ENCODE measurements around the gene MAP2K2.

Gene MAP2K2

GRCh38 chr19:4097501-4097900 lies 26.4 kb downstream of the MAP2K2 start:
- no peak for DNase-seq

GRCh38 chr19:4096049-4096892 lies 27.7 kb downstream of the MAP2K2 start:
- no peak for DNase-seq

DNA sequence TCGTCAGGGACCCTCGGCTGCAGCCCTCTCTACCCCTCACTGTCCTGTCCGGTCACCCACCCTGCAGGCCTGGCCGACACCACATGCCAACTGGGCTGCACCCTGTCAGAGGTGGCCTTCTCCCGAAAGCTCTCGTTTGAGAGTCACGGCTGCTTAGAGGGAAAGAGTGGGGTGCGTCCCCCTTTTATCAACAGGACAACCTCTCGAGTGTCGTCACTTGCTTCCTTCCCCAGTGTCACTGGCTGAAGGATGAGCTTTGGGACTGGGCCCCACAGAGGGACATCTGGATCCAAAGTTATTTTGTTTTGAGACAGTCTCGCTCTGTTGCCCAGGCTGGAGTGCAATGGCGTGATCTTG lies 28.5 kb downstream of the MAP2K2 start:
- no peak for DNase-seq

DNA sequence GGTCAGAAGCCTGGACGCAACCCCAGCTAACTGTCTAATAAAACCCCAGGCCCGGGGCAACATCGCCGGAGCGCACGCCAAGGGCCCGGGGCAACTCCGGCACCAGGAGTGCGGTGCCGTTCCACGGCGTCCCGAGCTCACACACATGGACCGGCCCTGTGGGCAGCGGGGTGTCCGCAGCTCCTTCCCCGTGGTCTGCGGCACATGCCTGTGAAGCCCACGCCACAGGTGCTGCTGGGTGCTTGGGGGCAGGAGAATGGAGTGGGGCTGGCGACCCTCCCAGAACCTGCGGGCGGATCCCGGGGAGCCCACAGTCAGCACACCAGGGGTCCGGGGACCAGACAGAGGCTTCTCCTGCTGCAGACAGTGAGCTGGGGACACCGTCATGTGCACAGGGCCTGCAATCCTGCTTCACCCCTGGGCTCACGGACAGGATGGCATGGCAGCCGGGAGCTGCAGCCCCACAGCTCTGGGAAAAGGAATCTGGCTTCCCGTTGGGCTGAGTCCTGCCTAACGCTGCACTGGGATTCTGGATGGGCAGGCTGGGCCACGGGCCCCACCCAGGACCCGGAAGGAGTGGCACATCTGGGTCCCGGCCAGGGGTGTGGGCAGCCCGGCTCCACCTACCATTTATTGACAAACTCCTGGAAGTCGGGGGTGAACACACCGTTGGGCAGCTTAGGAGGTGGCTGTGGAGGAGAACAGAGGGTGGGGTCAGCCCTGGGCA lies 29.0 kb downstream of the MAP2K2 start:
- no peak for DNase-seq

DNA sequence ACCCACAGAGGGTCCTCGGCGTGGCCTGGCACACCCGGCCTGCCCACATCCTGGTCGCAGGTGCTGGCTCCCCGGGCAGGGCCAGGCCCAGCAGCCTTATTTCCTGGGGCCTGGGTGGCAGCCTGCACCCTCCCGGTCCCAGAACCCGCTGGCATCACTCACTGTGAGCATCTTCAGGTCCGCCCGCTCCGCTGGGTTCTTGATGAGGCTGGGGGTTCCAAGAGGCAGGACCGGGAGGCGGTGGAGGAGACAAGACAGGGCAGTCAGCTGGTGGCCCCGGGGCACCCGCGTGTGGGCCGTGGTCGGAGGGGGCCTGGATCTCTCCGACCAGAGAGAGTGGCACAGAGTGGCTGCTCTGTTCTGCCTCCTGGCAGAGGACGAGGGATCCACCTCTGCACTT lies 29.6 kb downstream of the MAP2K2 start:
- DNase-seq: no peak

- DNase-seq: no peak
Observed at GRCh38 chr19:4093643-4094175, 30.2 kb downstream of the MAP2K2 start.

- no peak for DNase-seq
Observed at GRCh38 chr19:4090356-4091220, 33.3 kb downstream of the MAP2K2 start.

DNA sequence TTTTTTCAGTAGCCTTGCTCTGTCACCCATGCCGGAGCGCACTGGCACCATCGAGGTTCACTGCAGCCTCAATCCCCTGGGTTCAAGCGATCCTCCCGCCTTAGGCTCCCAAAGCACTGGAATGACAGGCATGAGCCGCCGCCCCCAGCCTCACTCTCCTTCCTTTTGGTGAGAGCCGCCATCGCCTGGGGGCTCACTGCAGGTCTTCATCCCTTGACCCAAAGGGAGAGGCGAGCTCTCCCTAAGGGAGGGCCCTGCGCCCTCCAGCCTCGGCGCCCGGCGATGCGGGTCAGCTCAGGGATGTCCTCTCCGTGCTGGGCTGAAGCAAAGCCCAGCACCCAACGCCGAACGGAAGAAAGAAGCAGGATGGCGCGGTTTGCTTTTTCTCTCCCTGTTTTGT lies 34.0 kb downstream of the MAP2K2 start:
- DNase-seq: no peak

GRCh38 chr19:4089400-4089908 lies 34.5 kb downstream of the MAP2K2 start:
- no peak for DNase-seq

- DNase-seq: no peak
Observed at GRCh38 chr19:4088975-4089374, 34.9 kb downstream of the MAP2K2 start.

DNA sequence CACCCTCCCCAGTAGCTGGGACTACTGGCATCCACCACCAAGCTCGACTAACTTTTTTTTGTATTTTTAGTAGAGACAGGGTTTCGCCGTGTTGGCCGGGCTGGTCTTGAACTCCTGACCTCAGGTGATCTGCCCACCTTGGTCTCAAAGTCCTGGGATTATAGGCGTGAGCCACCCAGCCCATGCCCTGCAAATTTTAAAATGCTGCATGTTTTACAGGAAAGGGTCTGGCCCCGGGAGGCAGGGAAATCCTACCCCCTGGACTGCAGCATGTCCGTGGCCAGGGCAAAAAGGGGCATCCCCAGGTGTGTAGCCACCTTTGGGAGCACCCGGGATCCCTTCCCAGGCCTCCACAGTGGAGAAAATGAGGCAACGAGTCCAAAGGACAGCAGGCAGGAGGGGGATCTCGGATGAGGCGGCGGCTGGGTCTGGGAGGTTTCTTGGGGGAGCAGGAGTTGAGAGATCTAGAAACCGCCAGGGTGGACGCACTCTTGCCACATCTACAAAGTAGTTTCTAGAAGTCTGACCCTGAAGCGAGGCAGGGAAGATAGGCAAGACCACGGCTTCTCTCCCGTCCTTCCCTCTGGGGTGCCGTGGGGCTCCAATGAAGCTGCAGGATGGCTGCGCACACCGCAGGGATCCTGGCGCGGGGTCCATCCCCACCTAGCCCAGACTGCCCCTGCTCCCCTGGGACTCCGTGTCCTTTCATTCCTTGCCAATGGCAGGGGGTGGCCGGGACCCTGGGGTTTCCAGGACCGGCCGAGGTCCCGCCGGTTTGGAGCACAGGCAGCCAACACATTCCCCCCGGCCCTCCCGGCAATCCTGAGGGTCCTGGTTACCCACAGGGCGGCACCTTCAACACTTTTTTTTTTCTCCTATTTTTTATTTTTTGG lies 35.9 kb downstream of the MAP2K2 start:
- no peak for DNase-seq

- DNase-seq: no peak
Observed at GRCh38 chr19:4086411-4086867, 37.5 kb downstream of the MAP2K2 start.

GRCh38 chr19:4084547-4084877 lies 39.4 kb downstream of the MAP2K2 start:
- DNase-seq: no peak

DNA sequence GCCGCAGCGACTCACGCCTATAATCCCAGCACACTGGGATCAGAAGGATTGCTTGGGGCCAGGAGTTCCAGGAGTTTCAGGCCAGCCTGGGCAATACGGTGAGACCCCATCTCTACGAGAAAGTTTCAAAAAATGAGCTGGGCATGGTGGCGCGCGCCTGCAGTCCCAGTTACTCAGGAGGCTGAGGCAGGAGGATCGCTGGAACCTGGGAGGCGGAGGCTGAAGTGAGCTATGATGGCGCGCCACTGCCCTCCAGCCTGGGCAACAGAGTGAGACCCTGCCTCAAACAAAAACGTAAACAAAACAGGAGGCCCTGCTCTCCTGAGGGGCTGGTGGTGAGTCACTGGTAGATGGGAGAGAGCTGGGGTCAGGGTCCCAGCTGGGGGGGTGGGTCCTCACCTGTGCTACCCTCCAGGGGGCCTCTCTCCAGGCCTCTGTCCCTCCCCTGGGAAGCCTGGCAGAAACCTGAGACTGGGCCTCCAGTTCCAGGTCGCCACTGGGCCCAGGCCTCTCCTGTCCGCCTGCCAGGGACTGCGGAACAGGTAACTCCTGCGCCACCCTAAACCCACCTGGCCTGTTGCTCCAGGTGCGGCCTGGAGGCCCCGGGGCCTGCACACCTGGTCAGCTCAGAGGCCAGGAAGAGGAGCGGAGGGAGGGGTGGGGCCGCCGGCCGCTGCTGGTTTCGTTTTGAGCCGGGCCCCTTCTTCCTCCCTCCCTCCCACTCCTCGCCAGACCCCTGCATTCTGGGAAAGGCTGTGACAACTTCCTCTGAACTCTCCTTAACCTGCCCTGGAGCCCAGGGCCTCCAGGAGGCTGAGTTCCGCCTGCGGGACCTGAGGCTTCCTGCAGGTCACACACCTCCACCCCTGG lies 40.0 kb downstream of the MAP2K2 start:
- no peak for DNase-seq

DNA sequence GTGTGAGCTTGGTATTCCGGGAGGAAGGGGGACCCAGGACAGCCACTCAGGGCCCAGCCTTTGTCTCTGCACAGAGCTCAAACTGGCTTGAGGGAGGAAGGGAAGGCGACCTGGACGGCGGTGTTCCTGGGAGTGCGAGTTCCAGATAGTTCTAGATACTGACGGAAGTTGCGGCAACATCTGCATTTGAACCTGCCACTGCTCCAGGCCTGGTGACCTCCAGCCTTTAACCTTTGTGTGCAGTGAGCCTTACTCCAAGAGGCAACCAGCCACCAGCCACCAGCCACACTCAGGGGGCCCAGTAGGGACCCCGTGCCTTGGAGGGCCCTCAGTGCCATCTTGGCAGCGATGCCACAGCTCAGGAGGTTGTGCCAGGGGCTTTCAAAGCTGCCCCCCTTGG lies 41.8 kb downstream of the MAP2K2 start:
- DNase-seq: no peak

DNA sequence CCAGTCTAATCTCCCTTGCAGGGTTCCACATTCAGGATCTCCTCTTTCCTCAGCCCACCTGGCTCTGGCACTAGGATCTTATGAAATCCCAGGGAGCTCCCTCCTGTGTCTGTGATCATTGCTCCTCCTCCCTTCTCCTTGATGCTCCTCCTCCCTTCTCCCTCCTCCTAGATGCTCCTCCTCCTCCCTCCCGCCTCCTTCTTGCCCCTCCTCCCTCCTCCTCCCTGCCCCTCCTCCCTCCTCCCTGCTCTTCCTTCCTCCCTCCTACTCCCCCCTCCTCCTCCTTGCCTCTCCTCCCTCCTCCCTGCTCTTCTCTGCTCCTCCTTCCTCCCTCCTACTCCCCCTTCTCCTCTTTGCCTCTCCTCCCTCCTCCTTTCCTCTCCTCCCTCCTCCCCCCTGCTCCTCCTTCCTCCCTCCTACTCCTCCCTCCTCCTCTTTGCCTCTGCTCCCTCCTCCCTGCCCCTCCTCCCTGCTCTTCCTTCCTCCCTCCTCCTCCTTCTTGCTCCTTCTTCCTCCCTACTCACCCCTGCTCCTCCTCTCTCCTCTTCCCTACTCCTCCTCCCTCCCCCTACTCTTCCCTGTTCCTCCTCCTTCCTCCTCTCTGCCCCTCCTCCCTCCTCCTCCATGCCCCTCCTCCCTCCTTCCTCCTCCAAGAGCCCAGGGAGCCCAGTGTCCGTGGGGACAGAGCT lies 42.3 kb downstream of the MAP2K2 start:
- no peak for DNase-seq

DNA sequence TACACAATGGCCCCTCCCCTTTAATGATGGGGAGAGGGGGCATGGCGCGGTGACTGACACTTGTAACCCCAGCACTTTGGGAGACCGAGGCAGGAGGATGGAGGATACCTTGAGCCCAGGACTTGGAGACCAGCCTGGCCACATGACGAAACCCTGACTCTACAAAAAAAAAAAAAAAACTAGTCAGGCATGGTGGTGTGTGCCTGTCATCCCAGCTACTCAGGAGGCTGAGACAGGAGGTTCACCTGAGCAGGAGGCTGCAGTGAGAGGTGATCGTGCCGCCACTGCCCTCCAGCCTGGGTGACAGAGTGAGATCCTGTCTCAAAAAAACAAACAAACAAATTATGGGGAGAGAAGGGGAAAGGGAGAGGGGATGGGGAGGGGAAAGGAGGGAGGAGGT lies 43.4 kb downstream of the MAP2K2 start:
- DNase-seq: no peak

- no peak for DNase-seq
Observed at GRCh38 chr19:4077800-4078684, 45.9 kb downstream of the MAP2K2 start.

GRCh38 chr19:4077007-4077374 lies 46.9 kb downstream of the MAP2K2 start:
- no peak for DNase-seq
